Right lobe of liver (tissue), 4 donors: Measurements from ENCODE around the gene ARG2.

ENCODE experiments used
- POLR2A ChIP-seq: fragments of 450-650 bp; IDR thresholded peaks from one replicate; pipeline ENCODE4 v1.6.1; 2017; ENCODE audit warnings: antibody characterized with exemption, mild to moderate bottlenecking
- TF ChIP-seq, protein P1 (sequence below), 4 donors: fragments of 200-600 bp in 3 of 4; fragments of 450-650 bp in 1 of 4; IDR thresholded peaks; one replicate each; pipeline versions ENCODE4 v1.5.1 to v1.8.0; 2016 to 2022; ENCODE audit warnings: antibody characterized with exemption in 4 of 4, mild to moderate bottlenecking in 2 of 4
- donor health status: DM: no; HTN: no; CAD: no.
- donor health status: DM: no; HTN: no; CAD: no.
- donor health status: DM: no; HTN: yes; CAD: no.

DNA sequence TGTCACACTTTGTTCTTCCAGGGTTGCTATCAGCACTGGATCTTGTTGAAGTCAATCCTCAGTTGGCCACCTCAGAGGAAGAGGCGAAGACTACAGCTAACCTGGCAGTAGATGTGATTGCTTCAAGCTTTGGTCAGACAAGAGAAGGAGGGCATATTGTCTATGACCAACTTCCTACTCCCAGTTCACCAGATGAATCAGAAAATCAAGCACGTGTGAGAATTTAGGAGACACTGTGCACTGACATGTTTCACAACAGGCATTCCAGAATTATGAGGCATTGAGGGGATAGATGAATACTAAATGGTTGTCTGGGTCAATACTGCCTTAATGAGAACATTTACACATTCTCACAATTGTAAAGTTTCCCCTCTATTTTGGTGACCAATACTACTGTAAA is 31.0 kb downstream of the ARG2 start:
- no peak for TF ChIP-seq POLR2A
- TF ChIP-seq, protein P1, sequence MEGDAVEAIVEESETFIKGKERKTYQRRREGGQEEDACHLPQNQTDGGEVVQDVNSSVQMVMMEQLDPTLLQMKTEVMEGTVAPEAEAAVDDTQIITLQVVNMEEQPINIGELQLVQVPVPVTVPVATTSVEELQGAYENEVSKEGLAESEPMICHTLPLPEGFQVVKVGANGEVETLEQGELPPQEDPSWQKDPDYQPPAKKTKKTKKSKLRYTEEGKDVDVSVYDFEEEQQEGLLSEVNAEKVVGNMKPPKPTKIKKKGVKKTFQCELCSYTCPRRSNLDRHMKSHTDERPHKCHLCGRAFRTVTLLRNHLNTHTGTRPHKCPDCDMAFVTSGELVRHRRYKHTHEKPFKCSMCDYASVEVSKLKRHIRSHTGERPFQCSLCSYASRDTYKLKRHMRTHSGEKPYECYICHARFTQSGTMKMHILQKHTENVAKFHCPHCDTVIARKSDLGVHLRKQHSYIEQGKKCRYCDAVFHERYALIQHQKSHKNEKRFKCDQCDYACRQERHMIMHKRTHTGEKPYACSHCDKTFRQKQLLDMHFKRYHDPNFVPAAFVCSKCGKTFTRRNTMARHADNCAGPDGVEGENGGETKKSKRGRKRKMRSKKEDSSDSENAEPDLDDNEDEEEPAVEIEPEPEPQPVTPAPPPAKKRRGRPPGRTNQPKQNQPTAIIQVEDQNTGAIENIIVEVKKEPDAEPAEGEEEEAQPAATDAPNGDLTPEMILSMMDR (IDR thresholded peaks at IDR 0.05) = no peak
